TTC549 (cell line): ENCODE data around the gene GMEB2.
"Not testable (repeated sequence)": the region's sequence is repeated elsewhere in the genome, so short reads cannot be mapped to it uniquely, and the experiment has no call there.

Source experiments
- FAIRE-seq: peaks from 2 replicates; lab custom pipeline; 2012; peaks lifted over from hg19 to GRCh38; lab: Jason Lieb, UNC

The GMEB2 gene

DNA sequence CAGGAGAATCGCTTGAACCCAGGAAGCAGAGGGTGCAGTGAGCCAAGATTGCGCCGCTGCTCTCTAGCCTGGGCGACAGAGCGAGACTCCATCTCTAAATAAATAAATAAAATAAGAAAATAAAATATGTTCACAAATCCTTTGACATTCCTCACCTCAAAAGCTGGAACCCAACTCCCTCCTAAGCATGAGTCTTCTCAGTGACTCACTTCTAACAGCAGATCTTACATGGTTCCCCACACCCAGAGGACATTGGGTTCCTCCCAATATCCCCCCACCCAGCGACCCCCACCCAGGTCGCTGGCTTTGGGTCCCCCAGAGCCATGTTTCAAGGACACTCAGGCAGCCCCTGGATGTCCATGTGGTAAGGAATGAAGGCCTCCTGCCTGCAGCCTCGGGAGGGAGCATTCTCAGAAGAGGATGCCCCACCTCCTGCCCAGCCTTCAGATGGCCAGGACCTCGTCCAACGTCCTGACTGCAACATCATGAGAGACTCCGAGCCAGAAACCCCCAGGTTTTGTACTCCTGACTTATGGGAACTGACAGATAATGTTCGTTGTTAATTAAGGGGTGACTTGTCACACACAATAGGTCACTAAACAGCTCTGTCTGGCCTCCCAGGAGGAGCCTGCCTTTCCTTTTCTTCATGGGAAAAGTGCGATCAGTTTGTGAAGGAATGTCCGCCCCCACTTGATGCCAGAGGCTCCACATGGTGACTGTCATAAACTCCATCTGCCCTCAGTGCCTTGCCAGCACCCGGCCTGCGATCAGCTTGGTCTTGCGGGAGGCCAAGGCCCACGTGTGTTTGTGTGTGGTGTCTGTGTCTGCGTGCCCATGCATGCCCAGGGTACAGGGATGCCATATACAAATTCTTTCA lies 10.1 kb upstream of the GMEB2 start:
- no peak for FAIRE-seq

GRCh38 chr20:63635431-63636141 lies 8.7 kb upstream of the GMEB2 start:
- no peak for FAIRE-seq

- no peak for FAIRE-seq
Observed at GRCh38 chr20:63633732-63634131, 6.8 kb upstream of the GMEB2 start.

DNA sequence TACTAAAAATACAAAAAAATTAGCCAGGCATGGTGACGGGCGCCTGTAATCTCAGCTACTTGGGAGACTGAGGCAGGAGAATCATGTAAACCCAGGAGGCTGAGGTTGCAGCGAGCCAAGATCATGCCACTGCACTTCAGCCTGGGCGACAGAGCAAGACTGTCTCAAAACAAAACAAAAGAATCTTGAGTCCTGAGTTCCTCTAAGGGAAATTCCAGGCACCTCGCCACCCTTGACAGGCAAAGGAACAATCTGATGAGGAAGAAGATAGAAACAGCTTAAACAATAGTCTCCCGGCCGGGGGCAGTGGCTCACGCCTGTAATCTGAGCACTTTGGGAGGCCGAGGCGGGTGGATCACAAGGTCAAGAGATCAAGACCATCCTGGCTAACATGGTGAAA lies 4.5 kb upstream of the GMEB2 start:
- not testable (repeated sequence) for FAIRE-seq

DNA sequence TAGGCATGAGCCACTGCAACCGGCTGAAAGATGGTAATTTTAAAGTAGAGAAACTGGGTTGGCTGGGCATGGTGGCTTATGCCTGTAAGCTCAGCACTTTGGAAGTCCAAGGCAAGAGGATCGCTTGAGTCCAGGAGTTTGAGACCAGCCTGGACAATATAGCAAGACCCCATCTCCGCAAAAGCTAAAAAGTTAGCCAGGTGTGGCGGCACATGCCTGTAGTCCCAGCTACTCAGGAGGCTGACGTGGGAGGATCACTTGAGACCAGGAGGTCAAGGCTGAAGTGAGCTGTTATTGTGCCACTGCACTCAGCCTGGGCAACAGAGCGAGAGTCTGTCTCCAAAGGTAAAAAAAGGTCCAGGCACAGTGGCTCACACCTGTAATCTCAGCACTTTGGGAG lies 4.1 kb upstream of the GMEB2 start:
- FAIRE-seq, result not testable (repeated sequence)

- FAIRE-seq, result no peak
Observed at GRCh38 chr20:63628246-63628975, 1.5 kb upstream of the GMEB2 start.

DNA sequence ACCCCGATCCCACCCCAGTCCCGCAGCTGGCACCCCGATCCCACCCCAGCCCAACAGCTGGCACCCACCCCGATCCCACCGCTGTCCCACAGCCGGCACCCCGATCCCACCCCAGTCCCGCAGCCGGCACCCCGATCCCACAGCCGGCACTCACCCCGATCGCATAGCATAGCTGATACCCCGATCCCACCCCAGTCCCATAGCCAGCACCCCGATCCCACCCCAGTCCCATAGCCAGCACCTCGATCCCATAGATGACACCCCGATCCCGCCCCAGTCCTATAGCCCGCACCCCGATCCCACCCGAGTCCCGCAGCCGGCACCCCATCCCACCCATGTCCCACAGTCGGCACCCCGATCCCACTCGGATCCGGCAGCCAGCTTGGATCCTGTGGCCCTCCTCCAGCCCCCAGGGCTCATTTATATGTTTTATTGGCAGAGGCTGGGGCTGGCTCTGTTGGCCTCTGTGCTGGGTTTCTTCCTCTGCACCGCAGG lies 897 bp upstream of the GMEB2 start:
- no peak for FAIRE-seq

DNA sequence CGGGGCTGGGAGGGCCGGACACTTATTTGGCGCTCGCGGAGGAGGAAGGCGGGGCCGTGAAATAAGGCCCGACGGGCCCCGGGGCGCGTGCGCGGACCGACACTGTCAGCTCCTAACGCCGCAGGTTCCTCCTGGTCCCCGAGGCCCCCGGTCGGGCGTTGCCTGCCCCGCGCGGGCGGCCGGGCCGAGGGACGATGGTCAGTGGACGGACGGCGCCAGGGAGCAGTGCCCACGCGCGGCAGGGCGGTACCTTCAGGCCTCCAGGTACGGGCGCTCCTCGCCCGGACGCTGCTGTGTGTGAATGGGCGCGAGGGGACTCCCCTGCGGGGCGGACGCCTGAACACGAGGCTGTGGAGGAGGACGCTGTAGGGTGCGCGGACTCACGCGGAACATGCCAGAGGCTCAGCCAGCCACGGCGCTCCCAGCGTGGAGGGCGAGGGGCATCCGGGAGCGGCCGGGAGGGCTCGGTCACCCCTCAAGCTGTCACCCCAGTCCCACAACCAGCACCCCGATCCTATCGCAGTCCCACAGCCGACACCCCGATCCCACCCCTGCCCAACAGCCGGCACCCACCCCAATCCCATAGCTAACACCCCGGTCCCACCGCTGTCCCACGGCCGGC lies 339 bp upstream of the GMEB2 start:
- no peak for FAIRE-seq

GRCh38 chr20:63625771-63626423 lies 1.0 kb downstream of the GMEB2 start:
- no peak for FAIRE-seq

DNA sequence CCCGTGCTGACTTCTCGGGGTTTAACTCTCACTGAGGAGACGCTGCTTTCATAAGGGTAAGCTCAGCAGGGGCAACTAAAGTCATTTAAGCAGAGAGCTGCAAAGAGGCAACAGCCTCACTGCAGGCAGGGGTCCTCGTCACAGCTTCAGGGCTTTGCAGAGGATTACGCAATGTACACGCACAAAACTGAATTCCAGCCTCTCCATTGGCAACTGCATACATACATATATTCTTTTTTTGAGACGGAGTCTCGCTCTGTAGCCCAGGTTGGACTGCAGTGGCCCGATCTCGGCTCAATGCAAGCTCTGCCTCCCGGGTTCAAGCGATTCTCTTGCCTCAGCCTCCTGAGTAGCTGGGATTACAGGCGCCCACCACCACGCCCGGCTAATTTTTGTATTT lies 2.4 kb downstream of the GMEB2 start:
- no peak for FAIRE-seq

GRCh38 chr20:63622732-63623131 lies 4.2 kb downstream of the GMEB2 start:
- no peak for FAIRE-seq

DNA sequence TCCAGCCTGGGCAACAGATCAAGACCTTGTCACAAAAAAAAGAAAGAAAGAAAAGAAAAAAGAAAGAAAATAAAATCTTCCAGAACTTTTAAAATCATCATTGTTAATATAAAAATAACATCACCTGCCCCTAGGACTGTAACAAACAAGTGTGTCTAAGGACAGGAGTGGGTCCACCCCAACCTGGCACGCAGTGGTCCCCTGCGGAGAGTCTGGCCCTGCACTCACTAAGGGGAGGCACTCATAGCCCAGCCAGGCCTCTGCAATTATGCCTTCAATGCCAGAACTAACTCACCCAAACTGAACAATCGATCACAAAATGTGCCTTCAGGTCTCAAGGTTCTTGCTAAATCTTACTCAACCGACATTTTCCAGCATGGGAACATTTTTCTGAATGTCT lies 4.8 kb downstream of the GMEB2 start:
- FAIRE-seq, result no peak

GRCh38 chr20:63620991-63621390 lies 5.9 kb downstream of the GMEB2 start:
- no peak for FAIRE-seq

DNA sequence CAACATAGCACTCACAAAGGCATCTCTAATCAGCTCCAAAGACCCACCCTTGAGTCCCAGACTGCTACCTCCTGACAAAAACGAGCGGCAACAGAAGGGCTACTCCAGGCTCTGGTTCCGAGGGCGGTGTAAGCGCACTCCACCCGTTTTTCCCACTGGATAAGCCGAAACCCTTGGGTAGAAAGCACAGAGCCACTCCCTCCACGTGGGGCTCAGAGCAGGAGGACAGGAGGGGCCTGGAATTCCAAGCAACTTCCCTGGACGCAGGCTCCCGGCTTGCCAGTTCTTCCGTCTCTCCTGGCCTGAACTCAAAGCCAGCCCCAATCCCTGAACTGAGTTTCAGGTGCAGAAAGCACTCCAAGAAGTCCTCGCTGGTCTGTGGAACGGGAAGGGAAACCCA lies 7.4 kb downstream of the GMEB2 start:
- no peak for FAIRE-seq

DNA sequence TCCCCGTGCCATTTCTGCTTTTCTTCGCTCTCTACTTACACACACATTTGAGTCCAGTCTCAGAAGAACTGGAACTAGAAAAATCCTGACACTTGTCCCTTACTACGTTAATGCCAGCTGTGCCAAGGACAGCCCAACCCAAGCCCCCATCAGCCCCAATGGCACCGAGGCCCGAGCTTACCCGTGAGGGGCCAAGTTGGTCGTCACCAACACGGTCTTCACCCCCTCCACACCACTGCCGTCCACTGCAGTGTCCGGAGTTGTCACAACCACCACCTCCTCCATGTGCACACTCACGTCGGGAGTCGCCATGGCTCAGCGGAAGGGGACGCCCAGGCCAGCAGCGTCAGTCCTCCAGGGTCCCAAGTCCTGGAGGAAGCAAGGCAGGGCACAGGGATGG lies 7.8 kb downstream of the GMEB2 start:
- no peak for FAIRE-seq

DNA sequence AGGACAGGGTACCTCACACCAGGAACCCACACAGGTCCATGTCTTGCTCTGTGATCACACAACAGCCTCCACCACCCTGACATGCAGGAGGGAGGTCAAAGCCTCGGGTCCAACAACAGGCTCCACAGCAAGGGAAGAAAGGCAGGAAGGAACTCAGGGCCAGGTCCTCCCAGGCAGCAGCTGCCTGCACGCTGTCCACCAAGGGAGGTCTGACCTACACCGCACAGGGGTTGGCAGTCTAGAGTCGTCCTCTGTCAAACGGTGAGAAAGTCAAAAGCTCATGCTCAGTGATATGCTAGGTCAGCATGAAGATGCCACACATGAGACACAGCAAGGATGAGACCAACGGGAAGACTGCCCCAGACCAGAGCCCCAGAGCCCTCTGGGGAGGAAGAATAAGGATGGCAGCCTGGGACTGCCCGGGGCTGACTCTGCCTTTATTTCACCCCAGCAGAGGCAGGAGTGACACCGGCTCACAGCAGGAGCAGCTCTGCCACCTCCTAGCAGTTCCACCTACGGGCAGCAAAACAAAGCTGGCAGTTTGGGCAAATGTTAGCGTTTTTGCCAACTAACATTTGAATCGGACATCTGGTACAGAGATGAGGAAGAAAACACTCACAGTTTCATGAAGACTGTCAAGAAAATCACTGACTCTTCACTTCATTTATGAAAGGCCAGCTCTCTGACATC lies 8.5 kb downstream of the GMEB2 start:
- FAIRE-seq, result no peak

DNA sequence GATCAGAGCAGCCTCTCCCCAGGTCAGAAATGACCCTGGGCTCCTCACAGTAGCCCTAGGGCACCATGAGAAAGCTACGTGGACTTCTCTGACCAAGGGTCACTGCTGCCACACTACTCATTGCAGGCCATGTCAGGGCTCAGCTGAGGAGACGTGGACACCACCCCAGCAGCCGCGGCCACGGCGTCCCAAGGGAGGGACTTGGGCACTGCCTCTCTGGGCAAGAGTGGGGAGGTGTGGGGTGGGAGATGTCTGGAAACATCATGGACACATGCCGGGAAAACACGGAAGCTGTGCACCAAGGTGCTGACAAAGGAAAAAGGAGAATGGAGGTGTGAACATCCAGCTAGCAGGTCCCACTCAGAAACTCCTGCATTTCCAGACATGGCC lies 9.0 kb downstream of the GMEB2 start:
- no peak for FAIRE-seq

DNA sequence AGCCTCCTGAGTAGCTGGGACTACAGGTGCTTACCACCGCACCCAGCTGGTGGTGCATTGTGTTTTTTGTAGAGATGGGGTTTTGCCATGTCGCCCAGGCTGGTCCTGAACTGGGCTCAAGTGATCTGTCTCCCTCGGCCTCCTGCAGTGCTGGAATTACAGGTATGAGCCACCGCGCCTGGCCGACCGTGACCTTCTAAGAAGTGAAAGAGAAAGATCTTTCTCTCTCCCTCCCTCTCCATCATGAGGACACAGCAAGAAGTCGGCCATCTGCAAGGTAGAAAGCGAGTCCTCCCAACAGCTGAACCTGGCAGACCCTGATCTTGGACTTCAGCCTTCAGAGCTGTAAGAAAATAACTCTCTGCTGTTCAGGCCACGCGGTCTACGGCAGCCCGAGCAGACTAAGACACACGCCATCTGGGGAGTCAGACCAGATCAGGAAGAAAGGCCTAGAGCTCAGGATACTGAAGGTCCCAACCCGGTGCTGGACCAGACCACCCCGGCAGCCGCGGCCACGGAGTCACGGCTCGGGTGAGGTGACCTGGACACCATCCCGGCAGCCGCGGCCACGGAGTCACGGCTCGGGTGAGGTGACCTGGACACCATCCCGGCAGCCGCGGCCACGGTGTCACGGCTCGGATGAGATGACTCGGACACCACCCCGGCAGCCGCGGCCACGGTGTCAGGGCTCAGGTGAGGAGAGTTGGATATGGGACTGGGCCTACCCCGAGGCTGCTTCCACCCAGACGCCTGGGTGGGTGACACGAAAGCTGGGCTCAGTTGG lies 9.6 kb downstream of the GMEB2 start:
- no peak for FAIRE-seq

DNA sequence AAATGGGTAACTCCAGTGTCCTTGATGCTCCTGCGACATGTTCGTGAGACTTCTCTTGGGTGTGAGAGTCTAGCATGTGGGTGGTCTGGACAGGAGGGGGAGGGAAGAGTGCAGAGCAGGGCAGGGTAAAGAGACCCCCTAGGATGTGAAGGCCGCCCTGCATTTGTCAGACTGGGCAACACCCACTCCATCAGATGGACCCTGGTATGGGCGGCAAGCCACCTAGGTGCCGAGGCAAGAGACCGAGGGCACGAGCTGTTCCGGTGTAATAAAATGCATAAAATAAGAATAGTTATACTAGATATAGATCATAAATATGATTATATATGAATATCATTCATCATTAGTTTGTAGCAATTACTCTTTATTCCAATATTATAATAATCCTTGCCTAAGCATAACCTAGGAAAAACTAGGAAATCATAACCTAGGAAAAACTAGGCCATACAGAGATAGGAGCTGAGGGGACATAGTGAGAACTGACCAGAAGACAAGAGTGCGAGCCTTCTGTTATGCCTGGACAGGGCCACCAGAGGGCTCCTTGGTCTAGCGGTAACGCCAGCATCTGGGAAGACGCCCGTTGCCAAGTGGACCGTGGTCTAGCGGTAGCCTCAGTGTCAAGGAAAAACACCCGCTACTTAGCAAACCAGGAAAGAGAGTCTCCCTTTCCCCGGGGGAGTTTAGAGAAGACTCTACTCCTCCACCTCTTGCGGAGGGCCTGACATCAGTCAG lies 12.9 kb downstream of the GMEB2 start:
- FAIRE-seq, result peak; percentile 60
